GM23338 (cell line): ENCODE measurements around the gene DACT2.

Experiments used
- EZH2phosphoT487 ChIP-seq: fragments of 200-600 bp; sonication (generic); IDR thresholded peaks from one replicate; pipeline ENCODE4 v1.8.1; 2018; ENCODE audit warnings: antibody characterized with exemption; ENCODE audit not compliant: unreplicated experiment
- ZNF331 ChIP-seq: fragments of 250-450 bp; sonication (Bioruptor Pico); IDR thresholded peaks from 2 replicates; pipeline ENCODE4 v1.5.0; 2020; ENCODE audit warnings: low read depth, mild to moderate bottlenecking, moderate library complexity
- TF ChIP-seq, protein P1 (sequence below), 2 experiments: fragments of 200-600 bp in 1 of 2; sonication (generic) in 1 of 2; conservative IDR thresholded peaks; 2 replicates each; pipeline versions ENCODE4 v1.5.1 to v1.6.1; 2016 to 2017; ENCODE audit warnings: antibody characterized with exemption in 2 of 2, low read depth in 2 of 2, mild to moderate bottlenecking in 2 of 2, moderate library complexity in 1 of 2
- TF ChIP-seq, protein P2 (sequence below): IDR thresholded peaks from 2 replicates; pipeline ENCODE4 v1.6.1; 2016; ENCODE audit warnings: antibody characterized with exemption

DNA sequence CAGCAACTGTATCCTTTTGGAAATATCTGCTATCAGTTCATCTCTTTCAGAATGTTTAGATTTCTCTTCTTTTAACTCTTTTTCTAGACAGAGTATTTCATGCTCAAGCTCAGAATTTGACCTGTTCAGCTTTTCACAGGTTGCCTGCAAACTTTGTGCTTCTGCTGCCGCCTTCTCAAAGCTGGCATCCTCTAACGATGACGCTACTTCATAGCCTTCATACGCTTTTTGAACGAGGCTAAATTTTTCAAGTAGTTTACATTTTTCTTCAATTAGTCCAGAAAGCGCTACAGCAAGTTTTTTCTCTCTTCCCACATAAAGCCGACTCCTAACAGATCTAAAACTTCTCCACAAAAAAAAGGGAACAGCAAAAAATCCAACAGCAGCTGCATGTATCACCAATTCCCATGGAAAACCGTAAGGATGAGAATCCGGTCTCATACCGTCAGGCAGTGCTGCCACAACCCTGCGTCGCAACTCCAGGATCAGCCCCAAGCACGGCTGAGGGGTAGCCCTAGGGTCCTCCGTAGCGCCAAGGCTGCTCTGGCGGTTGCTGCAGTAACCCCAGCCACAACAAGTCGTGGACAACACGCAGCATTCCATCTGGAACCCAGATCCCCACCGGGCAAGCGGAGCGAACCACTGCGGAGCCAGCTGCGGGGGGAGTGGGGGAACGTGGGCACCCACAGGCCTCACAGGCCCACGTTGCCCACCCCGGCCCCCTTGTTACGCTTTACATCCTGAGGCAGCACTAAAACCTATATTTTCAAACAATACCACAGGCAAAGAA, 30.6 kb downstream of the DACT2 start:
- TF ChIP-seq, protein P1, sequence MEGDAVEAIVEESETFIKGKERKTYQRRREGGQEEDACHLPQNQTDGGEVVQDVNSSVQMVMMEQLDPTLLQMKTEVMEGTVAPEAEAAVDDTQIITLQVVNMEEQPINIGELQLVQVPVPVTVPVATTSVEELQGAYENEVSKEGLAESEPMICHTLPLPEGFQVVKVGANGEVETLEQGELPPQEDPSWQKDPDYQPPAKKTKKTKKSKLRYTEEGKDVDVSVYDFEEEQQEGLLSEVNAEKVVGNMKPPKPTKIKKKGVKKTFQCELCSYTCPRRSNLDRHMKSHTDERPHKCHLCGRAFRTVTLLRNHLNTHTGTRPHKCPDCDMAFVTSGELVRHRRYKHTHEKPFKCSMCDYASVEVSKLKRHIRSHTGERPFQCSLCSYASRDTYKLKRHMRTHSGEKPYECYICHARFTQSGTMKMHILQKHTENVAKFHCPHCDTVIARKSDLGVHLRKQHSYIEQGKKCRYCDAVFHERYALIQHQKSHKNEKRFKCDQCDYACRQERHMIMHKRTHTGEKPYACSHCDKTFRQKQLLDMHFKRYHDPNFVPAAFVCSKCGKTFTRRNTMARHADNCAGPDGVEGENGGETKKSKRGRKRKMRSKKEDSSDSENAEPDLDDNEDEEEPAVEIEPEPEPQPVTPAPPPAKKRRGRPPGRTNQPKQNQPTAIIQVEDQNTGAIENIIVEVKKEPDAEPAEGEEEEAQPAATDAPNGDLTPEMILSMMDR (conservative IDR thresholded peaks at IDR 0.05; ENCODE audit: low read depth in 2 of 2) = no peak
- no peak for TF ChIP-seq EZH2phosphoT487
- no peak for TF ChIP-seq ZNF331 (CRISPR knock-in tag)
- TF ChIP-seq, protein P2, sequence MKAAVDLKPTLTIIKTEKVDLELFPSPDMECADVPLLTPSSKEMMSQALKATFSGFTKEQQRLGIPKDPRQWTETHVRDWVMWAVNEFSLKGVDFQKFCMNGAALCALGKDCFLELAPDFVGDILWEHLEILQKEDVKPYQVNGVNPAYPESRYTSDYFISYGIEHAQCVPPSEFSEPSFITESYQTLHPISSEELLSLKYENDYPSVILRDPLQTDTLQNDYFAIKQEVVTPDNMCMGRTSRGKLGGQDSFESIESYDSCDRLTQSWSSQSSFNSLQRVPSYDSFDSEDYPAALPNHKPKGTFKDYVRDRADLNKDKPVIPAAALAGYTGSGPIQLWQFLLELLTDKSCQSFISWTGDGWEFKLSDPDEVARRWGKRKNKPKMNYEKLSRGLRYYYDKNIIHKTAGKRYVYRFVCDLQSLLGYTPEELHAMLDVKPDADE = no peak
